HCT116 (cell line): ENCODE results near the gene RUNX2.

Experiments used
- ELF1 ChIP-seq: IDR thresholded peaks from 2 replicates; pipeline ENCODE4 v1.6.1; 2012; ENCODE audit warnings: low read depth, borderline replicate concordance
- EZH2 ChIP-seq: fragments of 200-600 bp; sonication (generic); IDR thresholded peaks from 2 replicates; pipeline ENCODE4 v1.6.1; 2017; ENCODE audit warnings: antibody characterized with exemption, mixed run types
- EZH2phosphoT487 ChIP-seq: fragments of 200-600 bp; IDR thresholded peaks from 2 replicates; pipeline ENCODE4 v1.6.1; 2018; ENCODE audit warnings: antibody characterized with exemption, borderline replicate concordance
- FOSL1 ChIP-seq: IDR thresholded peaks from 2 replicates; pipeline ENCODE4 v1.6.1; 2012; ENCODE audit warnings: low read depth
- POLR2A ChIP-seq: IDR thresholded peaks from 2 replicates; pipeline ENCODE4 v1.7.0; 2011; ENCODE audit warnings: borderline replicate concordance; ENCODE audit not compliant: insufficient read depth, insufficient read length; ENCODE audit errors: extremely low read depth
- POLR2AphosphoS5 ChIP-seq: IDR thresholded peaks from 2 replicates; pipeline ENCODE4 v1.6.1; 2011; ENCODE audit warnings: mild to moderate bottlenecking, low read depth, low read length, moderate library complexity
- SP1 ChIP-seq: IDR thresholded peaks from 2 replicates; pipeline ENCODE4 v1.6.1; 2012; ENCODE audit warnings: low read depth
- TCF7L2 ChIP-seq: IDR thresholded peaks from 2 replicates; pipeline ENCODE4 v1.7.0; 2011; ENCODE audit warnings: borderline replicate concordance, inconsistent platforms; ENCODE audit not compliant: insufficient read depth, insufficient read length; ENCODE audit errors: extremely low read depth
- ZFX ChIP-seq: fragments of 450-650 bp; IDR thresholded peaks from 2 replicates; pipeline ENCODE4 v1.6.1; 2017
- TF ChIP-seq, protein P1 (sequence below), 3 experiments: fragments of 200-600 bp in 1 of 3; sonication (generic) in 1 of 3; IDR thresholded peaks in 2 of 3; conservative IDR thresholded peaks in 1 of 3; 2 replicates each; pipeline ENCODE4 v1.5.1; 2012 to 2017; ENCODE audit warnings: low read depth in 2 of 3, low read length in 2 of 3, antibody characterized with exemption in 1 of 3, borderline replicate concordance in 1 of 3, control low read depth in 1 of 3, mild to moderate bottlenecking in 1 of 3, mixed read lengths in 1 of 3, mixed run types in 1 of 3, moderate library complexity in 1 of 3; ENCODE audit not compliant: insufficient read depth in 1 of 3
- TF ChIP-seq, protein P2 (sequence below): IDR thresholded peaks from 2 replicates; pipeline ENCODE4 v1.6.1; 2012
- TF ChIP-seq, protein P3 (sequence below): IDR thresholded peaks from 2 replicates; pipeline ENCODE4 v1.6.1; 2012; ENCODE audit warnings: low read depth
- TF ChIP-seq, protein P4 (sequence below): IDR thresholded peaks from 2 replicates; pipeline ENCODE4 v1.6.1; 2012
- TF ChIP-seq, protein P5 (sequence below): IDR thresholded peaks from 2 replicates; pipeline ENCODE4 v1.6.1; 2011; ENCODE audit warnings: mild to moderate bottlenecking, low read length, moderate library complexity; ENCODE audit not compliant: insufficient replicate concordance; ENCODE audit errors: extremely low read depth

DNA sequence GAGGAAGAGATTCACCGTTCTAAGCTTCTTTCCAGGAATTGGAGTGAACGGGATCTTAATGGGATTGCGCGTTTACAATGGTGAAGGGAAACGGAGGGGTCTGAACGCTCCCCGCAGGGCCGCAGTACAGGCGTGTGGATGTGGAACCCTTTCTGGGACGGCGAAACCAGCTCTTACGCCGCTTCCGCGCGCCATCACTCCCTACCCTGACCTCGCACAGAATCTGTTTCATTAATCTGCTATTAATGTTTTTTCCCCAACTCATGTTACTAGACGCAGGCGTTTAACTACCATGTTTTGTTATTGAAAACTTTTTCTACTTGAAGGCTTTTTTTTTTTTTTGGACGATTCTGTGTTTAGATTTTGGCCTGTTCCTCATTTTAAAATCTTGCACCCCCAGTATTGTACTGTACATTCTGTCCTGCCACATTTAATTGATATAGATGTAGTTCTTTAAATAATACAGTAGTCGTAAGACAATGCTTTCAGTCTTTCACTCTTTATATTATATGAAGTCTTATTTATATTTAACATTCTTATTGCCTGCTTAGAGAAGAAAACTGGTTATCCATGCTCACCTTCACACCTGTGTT is 50.3 kb downstream of the RUNX2 start:
- TF ChIP-seq ZFX (no peak; the same call in none of the 2 replicates), SP1 (no peak), POLR2A (no peak), EZH2phosphoT487 (no peak), TCF7L2 (no peak), ELF1 (no peak), EZH2 (no peak), POLR2AphosphoS5 (no peak), FOSL1 (no peak)
- TF ChIP-seq, protein P1, sequence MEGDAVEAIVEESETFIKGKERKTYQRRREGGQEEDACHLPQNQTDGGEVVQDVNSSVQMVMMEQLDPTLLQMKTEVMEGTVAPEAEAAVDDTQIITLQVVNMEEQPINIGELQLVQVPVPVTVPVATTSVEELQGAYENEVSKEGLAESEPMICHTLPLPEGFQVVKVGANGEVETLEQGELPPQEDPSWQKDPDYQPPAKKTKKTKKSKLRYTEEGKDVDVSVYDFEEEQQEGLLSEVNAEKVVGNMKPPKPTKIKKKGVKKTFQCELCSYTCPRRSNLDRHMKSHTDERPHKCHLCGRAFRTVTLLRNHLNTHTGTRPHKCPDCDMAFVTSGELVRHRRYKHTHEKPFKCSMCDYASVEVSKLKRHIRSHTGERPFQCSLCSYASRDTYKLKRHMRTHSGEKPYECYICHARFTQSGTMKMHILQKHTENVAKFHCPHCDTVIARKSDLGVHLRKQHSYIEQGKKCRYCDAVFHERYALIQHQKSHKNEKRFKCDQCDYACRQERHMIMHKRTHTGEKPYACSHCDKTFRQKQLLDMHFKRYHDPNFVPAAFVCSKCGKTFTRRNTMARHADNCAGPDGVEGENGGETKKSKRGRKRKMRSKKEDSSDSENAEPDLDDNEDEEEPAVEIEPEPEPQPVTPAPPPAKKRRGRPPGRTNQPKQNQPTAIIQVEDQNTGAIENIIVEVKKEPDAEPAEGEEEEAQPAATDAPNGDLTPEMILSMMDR (IDR thresholded peaks at IDR 0.05 in 2 of 3, conservative IDR thresholded peaks at IDR 0.05 in 1 of 3; ENCODE audit: borderline replicate concordance in 1 of 3, insufficient read depth in 1 of 3, low read depth in 2 of 3, low read length in 2 of 3), result no peak
- TF ChIP-seq, protein P2, sequence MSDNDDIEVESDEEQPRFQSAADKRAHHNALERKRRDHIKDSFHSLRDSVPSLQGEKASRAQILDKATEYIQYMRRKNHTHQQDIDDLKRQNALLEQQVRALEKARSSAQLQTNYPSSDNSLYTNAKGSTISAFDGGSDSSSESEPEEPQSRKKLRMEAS, result no peak
- TF ChIP-seq, protein P3, sequence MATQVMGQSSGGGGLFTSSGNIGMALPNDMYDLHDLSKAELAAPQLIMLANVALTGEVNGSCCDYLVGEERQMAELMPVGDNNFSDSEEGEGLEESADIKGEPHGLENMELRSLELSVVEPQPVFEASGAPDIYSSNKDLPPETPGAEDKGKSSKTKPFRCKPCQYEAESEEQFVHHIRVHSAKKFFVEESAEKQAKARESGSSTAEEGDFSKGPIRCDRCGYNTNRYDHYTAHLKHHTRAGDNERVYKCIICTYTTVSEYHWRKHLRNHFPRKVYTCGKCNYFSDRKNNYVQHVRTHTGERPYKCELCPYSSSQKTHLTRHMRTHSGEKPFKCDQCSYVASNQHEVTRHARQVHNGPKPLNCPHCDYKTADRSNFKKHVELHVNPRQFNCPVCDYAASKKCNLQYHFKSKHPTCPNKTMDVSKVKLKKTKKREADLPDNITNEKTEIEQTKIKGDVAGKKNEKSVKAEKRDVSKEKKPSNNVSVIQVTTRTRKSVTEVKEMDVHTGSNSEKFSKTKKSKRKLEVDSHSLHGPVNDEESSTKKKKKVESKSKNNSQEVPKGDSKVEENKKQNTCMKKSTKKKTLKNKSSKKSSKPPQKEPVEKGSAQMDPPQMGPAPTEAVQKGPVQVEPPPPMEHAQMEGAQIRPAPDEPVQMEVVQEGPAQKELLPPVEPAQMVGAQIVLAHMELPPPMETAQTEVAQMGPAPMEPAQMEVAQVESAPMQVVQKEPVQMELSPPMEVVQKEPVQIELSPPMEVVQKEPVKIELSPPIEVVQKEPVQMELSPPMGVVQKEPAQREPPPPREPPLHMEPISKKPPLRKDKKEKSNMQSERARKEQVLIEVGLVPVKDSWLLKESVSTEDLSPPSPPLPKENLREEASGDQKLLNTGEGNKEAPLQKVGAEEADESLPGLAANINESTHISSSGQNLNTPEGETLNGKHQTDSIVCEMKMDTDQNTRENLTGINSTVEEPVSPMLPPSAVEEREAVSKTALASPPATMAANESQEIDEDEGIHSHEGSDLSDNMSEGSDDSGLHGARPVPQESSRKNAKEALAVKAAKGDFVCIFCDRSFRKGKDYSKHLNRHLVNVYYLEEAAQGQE, result no peak
- TF ChIP-seq, protein P4, sequence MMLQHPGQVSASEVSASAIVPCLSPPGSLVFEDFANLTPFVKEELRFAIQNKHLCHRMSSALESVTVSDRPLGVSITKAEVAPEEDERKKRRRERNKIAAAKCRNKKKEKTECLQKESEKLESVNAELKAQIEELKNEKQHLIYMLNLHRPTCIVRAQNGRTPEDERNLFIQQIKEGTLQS, result no peak
- TF ChIP-seq, protein P5, sequence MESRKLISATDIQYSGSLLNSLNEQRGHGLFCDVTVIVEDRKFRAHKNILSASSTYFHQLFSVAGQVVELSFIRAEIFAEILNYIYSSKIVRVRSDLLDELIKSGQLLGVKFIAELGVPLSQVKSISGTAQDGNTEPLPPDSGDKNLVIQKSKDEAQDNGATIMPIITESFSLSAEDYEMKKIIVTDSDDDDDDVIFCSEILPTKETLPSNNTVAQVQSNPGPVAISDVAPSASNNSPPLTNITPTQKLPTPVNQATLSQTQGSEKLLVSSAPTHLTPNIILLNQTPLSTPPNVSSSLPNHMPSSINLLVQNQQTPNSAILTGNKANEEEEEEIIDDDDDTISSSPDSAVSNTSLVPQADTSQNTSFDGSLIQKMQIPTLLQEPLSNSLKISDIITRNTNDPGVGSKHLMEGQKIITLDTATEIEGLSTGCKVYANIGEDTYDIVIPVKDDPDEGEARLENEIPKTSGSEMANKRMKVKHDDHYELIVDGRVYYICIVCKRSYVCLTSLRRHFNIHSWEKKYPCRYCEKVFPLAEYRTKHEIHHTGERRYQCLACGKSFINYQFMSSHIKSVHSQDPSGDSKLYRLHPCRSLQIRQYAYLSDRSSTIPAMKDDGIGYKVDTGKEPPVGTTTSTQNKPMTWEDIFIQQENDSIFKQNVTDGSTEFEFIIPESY, result no peak
